ENCODE measurements around the gene TMEM92.
"Not testable (repeated sequence)": the region's sequence is repeated elsewhere in the genome, so short reads cannot be mapped to it uniquely, and the experiment has no call there.

The TMEM92 gene

GRCh38 chr17:50301891-50302584 is 27.8 kb downstream of the TMEM92 start:
- no peak for DNase-seq

- no peak for DNase-seq
These were observed 28.8 kb downstream of the TMEM92 start for GRCh38 chr17:50303051-50303450.

- DNase-seq, result no peak
These were observed 29.3 kb downstream of the TMEM92 start for GRCh38 chr17:50303596-50303995.

GRCh38 chr17:50304781-50305404 is 30.6 kb downstream of the TMEM92 start:
- no peak for DNase-seq

- DNase-seq, result no peak
These were observed 33.4 kb downstream of the TMEM92 start for GRCh38 chr17:50307654-50308053.

- no peak for DNase-seq
These were observed 34.4 kb downstream of the TMEM92 start for GRCh38 chr17:50308666-50309065.

GRCh38 chr17:50310455-50311111 is 36.3 kb downstream of the TMEM92 start:
- DNase-seq, result no peak

- DNase-seq, result no peak
These were observed 36.8 kb downstream of the TMEM92 start for GRCh38 chr17:50311112-50311460.

GRCh38 chr17:50311483-50311882 is 37.2 kb downstream of the TMEM92 start:
- DNase-seq, result no peak

GRCh38 chr17:50312308-50312707 is 38.0 kb downstream of the TMEM92 start:
- DNase-seq, result no peak

- DNase-seq, result no peak
These were observed 40.3 kb downstream of the TMEM92 start for GRCh38 chr17:50314456-50315011.

GRCh38 chr17:50316016-50316587 is 41.8 kb downstream of the TMEM92 start:
- no peak for DNase-seq

GRCh38 chr17:50316660-50317059 is 42.4 kb downstream of the TMEM92 start:
- DNase-seq, result not testable (repeated sequence)

GRCh38 chr17:50317121-50317520 is 42.9 kb downstream of the TMEM92 start:
- DNase-seq, result no peak

GRCh38 chr17:50318501-50319285 is 44.4 kb downstream of the TMEM92 start:
- DNase-seq, result no peak

- DNase-seq, result no peak
These were observed 45.2 kb downstream of the TMEM92 start for GRCh38 chr17:50319306-50320004.

GRCh38 chr17:50322271-50322670 is 48.0 kb downstream of the TMEM92 start:
- DNase-seq, result no peak

GRCh38 chr17:50323060-50323459 is 48.8 kb downstream of the TMEM92 start:
- no peak for DNase-seq

GRCh38 chr17:50325906-50326305 is 51.6 kb downstream of the TMEM92 start:
- DNase-seq, result no peak

- DNase-seq, result no peak
These were observed 52.6 kb downstream of the TMEM92 start for GRCh38 chr17:50326831-50327364.

- no peak for DNase-seq
These were observed 54.4 kb downstream of the TMEM92 start for GRCh38 chr17:50328363-50329325.

Measured in KG1 (cell line).